Raji (cell line): ENCODE data around the gene TBC1D22A.

Source experiments
- POLR2A ChIP-seq: IDR thresholded peaks from 2 replicates; pipeline ENCODE4 v1.6.1; 2011; ENCODE audit warnings: low read depth, low read length, control low read depth; ENCODE audit not compliant: insufficient read depth

Gene TBC1D22A

GRCh38 chr22:46746192-46746591, 16.3 kb upstream of the TBC1D22A start:
- no peak for TF ChIP-seq POLR2A

- TF ChIP-seq POLR2A: no peak
Measured at GRCh38 chr22:46746620-46747019, 15.8 kb upstream of the TBC1D22A start.

- TF ChIP-seq POLR2A: no peak
Measured at GRCh38 chr22:46747646-46748045, 14.8 kb upstream of the TBC1D22A start.

- TF ChIP-seq POLR2A: no peak
Measured at GRCh38 chr22:46748206-46748907, 14.1 kb upstream of the TBC1D22A start.

GRCh38 chr22:46748908-46749675, 13.4 kb upstream of the TBC1D22A start:
- TF ChIP-seq POLR2A: no peak

- no peak for TF ChIP-seq POLR2A
Measured at GRCh38 chr22:46749682-46750529, 12.5 kb upstream of the TBC1D22A start.

- TF ChIP-seq POLR2A: no peak
Measured at GRCh38 chr22:46750530-46750800, 12.0 kb upstream of the TBC1D22A start.

- TF ChIP-seq POLR2A: no peak
Measured at GRCh38 chr22:46750863-46751443, 11.5 kb upstream of the TBC1D22A start.

- TF ChIP-seq POLR2A: no peak
Measured at GRCh38 chr22:46752286-46752987, 10.0 kb upstream of the TBC1D22A start.

- no peak for TF ChIP-seq POLR2A
Measured at GRCh38 chr22:46752988-46753310, 9.5 kb upstream of the TBC1D22A start.

GRCh38 chr22:46753360-46753759, 9.1 kb upstream of the TBC1D22A start:
- TF ChIP-seq POLR2A: no peak

GRCh38 chr22:46753761-46754109, 8.7 kb upstream of the TBC1D22A start:
- TF ChIP-seq POLR2A: no peak

GRCh38 chr22:46754110-46754799, 8.2 kb upstream of the TBC1D22A start:
- TF ChIP-seq POLR2A: no peak

GRCh38 chr22:46754826-46755225, 7.6 kb upstream of the TBC1D22A start:
- no peak for TF ChIP-seq POLR2A
